AG04450 (cell line): Measurements from ENCODE around the gene KCNK4. TPM values are rescaled to one million over a fixed set of nuclear protein-coding genes. Genes with fewer than 3 reads are reported as not detected.
A peak's percentile ranks its signal among the peaks of the same experiment; 100 is the strongest.

Experiments
- CTCF ChIA-PET: fragments of 300-600, 350-600 bp; formaldehyde crosslinking; extraction: SDS; loops from one replicate; lab custom pipeline; 2022; ENCODE audit warnings: antibody characterized with exemption, inconsistent platforms; lab: Charles Lee
- POLR2A ChIA-PET: fragments of 350-600 bp; formaldehyde crosslinking; extraction: SDS; loops from one replicate; lab custom pipeline; 2021; ENCODE audit warnings: antibody characterized with exemption, inconsistent platforms; lab: Yijun Ruan, JAX
- DNase-seq: peaks from one replicate; pipeline ENCODE4 v3.0.0-alpha.2; 2011; ENCODE audit warnings: low read depth, low spot score
- H3K27ac ChIP-seq: one replicate; pipeline ENCODE4 v1.5.1; 2012; ENCODE audit warnings: low read depth, low read length, control low read depth
- H3K27me3 ChIP-seq: one replicate; pipeline ENCODE4 v1.6.0; 2012; ENCODE audit warnings: low read length; ENCODE audit not compliant: control insufficient read depth, insufficient read depth
- H3K4me3 ChIP-seq: 2 replicates; pipeline ENCODE4 v1.5.1; 2011; ENCODE audit warnings: mild to moderate bottlenecking, low read depth, low read length, control low read depth
- H3K9me3 ChIP-seq: 2 replicates; pipeline ENCODE4 v1.5.1; 2012; ENCODE audit warnings: low read length; ENCODE audit not compliant: control insufficient read depth, insufficient read depth
- polyA plus RNA-seq: library from polyadenylated mRNA; depleted of rRNA; stranded (reverse); fragments of >200 nt; gene quantifications from 2 replicates; pipeline ENCODE4 v1.2.3, GENCODE V29; 2011
- TF ChIP-seq, protein P1 (sequence below): IDR thresholded peaks from 2 replicates; pipeline ENCODE4 v1.5.1; 2011; ENCODE audit warnings: low read depth, low read length, control low read depth, inconsistent platforms

Gene KCNK4
- polyA plus RNA-seq, 1 experiment, result not detected

DNA sequence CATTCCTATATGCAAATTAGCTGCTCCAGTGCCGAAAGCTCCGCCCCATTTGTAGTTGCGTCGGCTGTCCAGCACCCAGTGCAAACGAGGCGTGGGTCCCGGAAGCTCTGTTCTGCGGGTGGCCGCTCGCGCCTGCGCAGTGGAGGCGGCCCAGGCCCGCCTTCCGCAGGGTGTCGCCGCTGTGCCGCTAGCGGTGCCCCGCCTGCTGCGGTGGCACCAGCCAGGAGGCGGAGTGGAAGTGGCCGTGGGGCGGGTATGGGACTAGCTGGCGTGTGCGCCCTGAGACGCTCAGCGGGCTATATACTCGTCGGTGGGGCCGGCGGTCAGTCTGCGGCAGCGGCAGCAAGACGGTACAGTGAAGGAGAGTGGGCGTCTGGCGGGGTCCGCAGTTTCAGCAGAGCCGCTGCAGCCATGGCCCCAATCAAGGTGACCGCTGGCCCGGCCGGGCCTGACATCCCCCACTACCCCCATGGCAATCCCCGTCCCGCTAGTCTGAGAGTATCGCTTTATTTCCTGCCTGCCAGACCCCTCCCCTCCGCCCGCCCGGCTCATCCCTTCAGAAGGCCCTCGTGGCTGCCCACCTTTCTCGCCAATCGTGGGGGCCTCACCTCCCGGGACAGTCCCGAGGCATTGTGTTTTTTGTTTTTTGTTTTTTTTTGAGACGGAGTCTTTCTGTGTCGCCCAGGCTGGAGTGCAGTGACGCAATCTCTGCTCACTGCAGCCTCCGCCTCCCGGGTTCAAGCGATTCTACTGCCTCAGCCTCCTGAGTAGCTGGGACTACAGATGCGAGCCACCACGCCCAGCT, 27.1 kb downstream of the KCNK4 start, which contains the start of gene PRDX5:
Gene PRDX5 (plus strand): TSS at position 161 of the 805 bp plus-strand sequence. CDS start 95 bp downstream, at position 256.
- Histone ChIP-seq H3K27ac (peak within 1 kb of the TSS; percentile 96), H3K4me3 (peak within 1 kb of the TSS; percentile 90), H3K27me3 (no peaks in the 10 kb centered on the region), H3K9me3 (no peaks in the 10 kb centered on the region; the same call in 1 of the 2 replicates)
- ChIA-PET POLR2A (interaction anchor here (0.7 to 1.9 kb wide), 16 partner anchors 9 to 1319 kb away, joined by 3 to 10 read pairs (median 4); partner anchors contain the start of genes ESRRA and STIP1), CTCF (interaction anchor here (0.5 to 2.5 kb wide), 12 partner anchors 13 to 260 kb away, joined by 3 to 38 read pairs (median 4); no protein-coding TSS in a partner anchor)
- DNase-seq, result peak; percentile 85
- TF ChIP-seq, protein P1, sequence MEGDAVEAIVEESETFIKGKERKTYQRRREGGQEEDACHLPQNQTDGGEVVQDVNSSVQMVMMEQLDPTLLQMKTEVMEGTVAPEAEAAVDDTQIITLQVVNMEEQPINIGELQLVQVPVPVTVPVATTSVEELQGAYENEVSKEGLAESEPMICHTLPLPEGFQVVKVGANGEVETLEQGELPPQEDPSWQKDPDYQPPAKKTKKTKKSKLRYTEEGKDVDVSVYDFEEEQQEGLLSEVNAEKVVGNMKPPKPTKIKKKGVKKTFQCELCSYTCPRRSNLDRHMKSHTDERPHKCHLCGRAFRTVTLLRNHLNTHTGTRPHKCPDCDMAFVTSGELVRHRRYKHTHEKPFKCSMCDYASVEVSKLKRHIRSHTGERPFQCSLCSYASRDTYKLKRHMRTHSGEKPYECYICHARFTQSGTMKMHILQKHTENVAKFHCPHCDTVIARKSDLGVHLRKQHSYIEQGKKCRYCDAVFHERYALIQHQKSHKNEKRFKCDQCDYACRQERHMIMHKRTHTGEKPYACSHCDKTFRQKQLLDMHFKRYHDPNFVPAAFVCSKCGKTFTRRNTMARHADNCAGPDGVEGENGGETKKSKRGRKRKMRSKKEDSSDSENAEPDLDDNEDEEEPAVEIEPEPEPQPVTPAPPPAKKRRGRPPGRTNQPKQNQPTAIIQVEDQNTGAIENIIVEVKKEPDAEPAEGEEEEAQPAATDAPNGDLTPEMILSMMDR, result peak; percentile 12; the same call in 1 of the 2 replicates

DNA sequence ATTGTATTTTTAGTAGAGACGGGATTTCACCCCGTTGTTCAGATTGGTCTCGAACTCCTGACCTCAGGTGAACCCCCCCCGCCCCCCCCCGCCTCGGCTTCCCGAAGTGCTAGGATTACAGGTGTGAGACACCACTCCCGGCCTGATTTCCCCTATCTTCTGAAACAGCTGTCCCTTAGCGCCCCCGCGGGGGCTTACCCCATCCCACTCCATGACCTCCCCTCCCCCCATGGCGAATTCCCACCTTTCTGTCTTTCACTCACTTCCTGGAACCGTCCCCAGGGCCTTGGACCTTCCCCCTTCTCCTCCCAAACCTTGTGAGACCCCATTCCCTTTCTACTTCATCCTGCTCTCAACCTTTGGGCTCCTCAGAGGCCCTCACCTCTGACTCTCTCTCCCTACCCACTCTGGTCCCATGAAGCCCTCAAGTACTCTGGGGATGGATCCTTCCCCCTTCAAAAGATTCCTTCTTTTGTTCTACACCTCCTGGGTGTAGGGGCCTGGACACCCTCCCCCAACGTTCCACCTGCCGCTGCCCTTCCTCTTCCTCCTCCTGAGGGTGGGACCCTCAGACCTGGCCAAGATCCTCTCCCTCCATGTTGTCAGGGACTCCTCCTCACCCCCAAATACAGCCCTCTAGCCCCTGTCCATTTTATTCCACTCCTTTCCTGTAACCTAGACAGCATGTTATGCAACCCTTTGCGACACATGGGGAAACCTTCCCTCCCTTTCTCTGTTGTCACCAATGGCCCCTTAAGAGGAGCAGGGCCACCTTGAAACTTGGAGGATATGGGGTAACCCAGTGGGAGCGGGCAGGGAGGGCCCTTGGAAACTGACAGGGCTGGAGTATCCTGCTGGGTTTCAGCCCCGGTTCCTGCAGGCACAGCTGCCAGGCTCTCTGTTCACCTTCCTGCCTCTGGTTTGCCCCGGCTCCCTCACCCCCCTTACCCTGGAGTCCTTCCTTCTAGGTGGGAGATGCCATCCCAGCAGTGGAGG, 28.0 kb downstream of the KCNK4 start:
- Histone ChIP-seq H3K9me3 (no peaks in the 10 kb centered on the region; the same call in 1 of the 2 replicates), H3K27me3 (no peaks in the 10 kb centered on the region), H3K4me3 (peak overlapping the region; percentile 90), H3K27ac (no peak overlapping the region)
- no peak for DNase-seq
- ChIA-PET POLR2A (interaction anchor here (0.7 kb wide), 1 partner anchor 1318 kb away, joined by 3 read pairs; no protein-coding TSS in a partner anchor), CTCF (interaction anchor here (0.7 to 2.5 kb wide), 4 partner anchors 12 to 37 kb away, joined by 4 to 38 read pairs (median 18); no protein-coding TSS in a partner anchor)
- TF ChIP-seq, protein P1, result no peak

GRCh38 chr11:64320556-64320955, 29.5 kb downstream of the KCNK4 start:
- POLR2A ChIA-PET, result no interaction called here
- Histone ChIP-seq H3K9me3 (no peaks in the 10 kb centered on the region; the same call in 1 of the 2 replicates), H3K27me3 (no peaks in the 10 kb centered on the region), H3K4me3 (no peak overlapping the region), H3K27ac (no peak overlapping the region)
- TF ChIP-seq, protein P1, result no peak
- no peak for DNase-seq
- CTCF ChIA-PET, result interaction anchor here (1.0 kb wide), 1 partner anchor 11 kb away, joined by 3 read pairs; no protein-coding TSS in a partner anchor

DNA sequence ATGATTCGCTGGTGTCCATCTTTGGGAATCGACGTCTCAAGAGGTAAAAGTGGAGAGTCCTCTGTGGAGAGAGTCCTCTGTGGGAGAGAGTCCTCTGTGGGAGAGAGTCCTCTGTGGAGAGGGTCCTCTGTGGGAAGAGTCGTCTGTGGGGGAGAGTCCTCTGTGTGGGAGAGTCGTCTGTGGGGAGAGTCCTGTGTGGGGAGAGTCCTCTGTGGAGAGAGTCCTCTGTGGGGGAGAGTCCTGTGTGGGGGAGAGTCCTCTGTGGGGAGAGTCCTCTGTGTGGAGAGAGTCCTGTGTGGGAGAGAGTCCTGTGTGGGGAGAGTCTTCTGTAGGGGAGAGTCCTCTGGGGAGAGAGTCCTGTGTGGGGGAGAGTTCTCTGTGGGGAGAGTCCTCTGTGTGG, 29.9 kb downstream of the KCNK4 start:
- DNase-seq, result no peak
- POLR2A ChIA-PET, result no interaction called here
- H3K9me3 ChIP-seq, result no peaks in the 10 kb centered on the region; the same call in 1 of the 2 replicates
- H3K4me3 ChIP-seq, result no peak overlapping the region
- CTCF ChIA-PET, result interaction anchor here (1.0 kb wide), 1 partner anchor 11 kb away, joined by 3 read pairs; no protein-coding TSS in a partner anchor
- H3K27me3 ChIP-seq, result no peaks in the 10 kb centered on the region
- TF ChIP-seq, protein P1, result no peak
- no peak overlapping the region for H3K27ac ChIP-seq
